GM18873 (cell line): ENCODE measurements around the gene BDH1.
"Not testable (repeated sequence)": the region's sequence is repeated elsewhere in the genome, so short reads cannot be mapped to it uniquely, and the experiment has no call there.

Experiments used
- ATAC-seq: cut with Tn5 transposase; IDR thresholded peaks from one replicate; pipeline ENCODE4 v1.9.1; 2021; ENCODE audit warnings: mild to moderate bottlenecking, moderate library complexity, moderate number of reproducible peaks; ENCODE audit not compliant: unreplicated experiment, low FRiP score

BDH1 gene

DNA sequence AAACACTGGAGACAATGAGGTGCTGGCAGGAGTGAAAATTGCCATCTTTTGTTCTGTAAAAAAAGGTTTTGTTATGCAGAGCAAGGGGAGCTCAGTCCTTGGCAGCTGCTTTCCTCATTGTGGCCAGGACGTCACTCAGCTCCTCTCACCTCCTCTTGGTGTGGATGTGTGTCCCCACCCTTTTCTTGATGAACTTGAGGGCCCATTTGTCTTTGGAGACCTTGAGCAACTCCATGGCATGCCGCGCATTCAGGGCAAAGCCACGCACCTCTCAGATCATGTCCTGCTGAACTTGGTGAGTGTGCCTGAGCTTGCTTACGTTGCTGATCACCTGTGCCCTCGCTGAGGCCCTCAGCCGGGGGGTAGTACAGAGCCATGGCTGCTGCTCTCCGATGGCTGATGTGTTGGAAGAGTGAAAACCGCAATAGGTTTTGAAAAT lies 24.5 kb upstream of the BDH1 start:
- no peak for ATAC-seq

DNA sequence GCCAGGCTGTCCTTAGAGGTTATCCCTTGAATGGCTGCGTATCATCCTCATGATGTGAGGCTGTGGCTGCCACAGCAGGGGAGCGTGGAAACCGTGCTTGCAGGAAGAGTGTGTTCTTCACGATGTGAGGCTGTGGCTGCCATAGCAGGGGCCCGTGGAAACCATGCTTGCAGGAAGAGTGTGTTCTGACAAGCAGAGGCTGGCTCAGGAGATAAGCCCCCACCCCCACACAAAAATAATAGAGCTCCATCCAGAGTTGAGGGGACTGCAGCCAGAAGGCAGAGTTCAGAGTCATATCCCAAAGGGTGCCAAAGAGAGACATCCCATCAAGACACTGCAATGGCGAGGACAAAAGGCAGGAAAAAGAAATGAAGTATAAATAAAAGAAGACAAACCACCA lies 22.6 kb upstream of the BDH1 start:
- no peak for ATAC-seq

DNA sequence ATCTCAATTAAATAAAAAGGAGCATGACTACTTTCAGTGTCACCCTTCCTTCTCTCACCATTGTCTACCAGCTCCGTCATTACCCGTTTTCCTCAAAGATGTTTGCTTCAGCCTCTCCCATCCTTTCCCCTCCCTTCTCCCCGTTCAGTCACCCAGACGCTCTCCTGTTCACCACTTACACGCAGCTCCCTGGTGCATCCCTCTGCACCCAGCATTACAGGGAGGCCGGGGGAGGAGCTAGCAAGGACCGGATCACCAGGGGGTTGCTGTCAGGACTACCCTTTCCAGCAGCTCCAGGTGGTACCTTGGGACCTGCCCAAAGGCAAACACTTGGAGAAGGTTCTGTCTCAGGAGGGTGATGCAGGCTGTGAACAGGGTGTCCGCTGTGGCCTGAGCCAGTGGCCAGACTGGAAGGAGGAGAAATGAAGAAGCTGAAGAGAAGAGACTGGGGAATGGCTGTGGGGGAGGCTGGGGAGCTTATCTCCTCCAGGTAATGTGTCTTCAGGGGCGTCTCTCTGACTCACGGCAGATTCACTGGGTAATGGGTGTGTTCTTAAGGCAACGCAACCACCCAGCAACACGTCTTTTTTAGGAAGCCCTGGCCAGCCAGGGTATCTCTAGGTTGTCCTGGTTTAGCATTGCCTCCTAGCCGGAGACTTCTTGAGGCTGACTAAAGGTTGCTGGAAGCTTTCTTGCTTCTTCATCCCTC lies 21.8 kb upstream of the BDH1 start:
- no peak for ATAC-seq

DNA sequence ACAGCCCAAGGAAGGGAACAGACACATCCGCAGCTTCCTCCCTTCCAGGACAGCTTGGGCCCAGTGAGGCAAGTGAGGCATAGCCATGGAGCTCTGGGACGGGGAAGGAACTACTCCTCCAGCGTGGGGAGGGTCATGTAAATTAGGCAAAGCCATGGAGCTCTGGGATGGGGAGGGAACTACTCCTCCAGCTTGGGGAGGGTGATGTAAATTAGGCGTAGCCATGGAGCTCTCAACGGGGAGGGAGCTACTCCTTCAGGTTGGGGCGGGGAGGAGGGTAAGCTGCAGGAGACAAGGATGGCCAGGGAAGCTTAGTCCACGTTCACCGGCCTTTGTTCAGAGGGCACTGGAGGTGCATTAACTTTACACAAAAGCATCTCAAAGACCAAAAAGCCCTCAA lies 21.1 kb upstream of the BDH1 start:
- ATAC-seq, result no peak

DNA sequence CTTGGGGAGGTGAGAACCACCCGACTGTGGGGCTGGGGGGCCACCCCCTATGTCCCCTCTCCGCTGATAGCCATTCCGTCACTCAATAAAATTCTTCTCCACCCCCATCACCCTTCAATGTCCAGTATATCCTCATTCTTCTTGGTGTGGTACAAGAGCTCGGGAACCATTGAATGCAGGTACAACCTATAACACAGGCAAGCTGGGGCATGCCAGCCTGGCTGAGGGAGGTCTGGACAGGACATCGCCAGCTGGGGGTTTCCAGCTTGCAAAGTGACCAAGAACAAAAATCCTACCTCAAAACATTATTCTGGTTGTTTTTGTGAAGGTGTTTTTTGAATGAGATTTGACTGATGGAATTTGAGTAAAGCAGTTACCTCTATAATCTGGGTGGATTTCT lies 19.6 kb upstream of the BDH1 start:
- no peak for ATAC-seq

DNA sequence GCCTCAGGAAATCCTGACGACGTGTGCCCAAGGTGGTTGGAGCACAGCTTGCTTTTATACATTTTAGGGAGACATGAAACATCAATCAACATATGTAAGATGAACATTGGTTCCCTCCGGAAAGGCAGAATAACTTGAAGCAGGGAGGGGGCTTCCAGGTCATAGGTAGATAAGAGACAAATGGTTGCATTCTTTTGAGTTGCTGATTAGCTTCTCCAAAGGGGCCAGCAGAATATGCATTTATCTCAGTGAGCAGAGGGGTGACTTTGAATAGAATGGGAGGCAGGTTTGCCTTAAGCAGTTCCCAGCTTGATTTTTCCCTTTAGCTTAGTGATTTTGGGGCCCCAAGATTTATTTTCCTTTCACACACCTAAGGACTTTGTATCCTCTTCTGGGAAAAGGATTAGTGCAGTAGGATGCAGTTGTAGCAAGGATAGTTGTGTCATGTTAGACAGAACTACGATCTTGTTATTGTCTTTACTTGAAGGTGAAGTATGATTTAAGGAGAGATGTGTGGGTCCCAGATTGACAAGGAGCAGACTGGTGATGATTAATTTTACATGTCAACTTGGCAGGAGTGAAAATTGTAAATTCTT lies 18.7 kb upstream of the BDH1 start:
- ATAC-seq, result not testable (repeated sequence)

DNA sequence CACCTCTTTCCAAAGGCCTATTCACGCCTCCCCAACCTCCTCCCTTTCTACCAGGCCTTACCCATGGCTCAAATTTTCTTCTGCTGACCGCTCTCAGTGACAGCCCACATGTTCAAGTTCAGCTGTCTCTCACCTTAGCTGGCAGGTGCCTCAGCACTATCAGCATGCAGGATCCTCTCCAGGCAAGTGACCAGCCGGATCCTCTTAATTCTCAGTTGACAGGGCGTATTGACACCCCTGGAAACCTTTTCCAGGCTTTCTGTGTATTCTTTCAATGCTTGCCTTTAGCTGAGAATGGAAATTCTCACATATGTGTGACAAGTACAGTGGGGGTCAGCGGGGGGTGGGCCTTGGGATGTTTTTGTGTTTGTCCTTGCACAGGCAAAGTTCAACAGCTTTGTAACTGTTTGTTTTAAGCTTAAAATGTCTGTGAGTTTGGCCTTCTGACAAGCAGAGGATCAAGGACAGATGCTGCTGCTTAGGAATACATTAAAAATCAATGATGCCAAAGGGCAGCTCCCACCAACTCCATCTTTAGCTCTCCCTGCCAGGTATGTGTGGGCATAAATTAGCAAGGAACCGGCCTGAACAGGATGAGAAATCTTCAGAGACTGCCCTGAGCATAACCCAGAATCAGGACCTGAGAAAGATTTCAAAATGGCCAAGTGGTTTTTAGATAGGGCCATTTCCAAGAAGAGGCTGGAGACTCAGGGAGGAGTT lies 17.4 kb upstream of the BDH1 start:
- ATAC-seq, result no peak

DNA sequence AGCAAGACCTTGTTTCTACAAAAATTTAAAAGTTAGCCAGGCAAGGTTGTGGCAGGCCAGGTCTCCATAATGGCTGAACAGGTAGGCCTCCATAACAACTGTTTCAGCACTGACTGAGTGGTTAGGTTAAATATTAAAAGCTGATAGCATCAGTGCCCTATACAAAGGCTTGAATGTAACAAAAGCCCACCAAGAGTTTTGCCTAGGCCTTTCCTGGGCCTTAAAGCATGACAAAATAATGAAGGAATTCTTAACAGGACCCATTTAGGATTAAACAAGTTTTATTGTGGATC lies 16.1 kb upstream of the BDH1 start:
- ATAC-seq, result not testable (repeated sequence)

DNA sequence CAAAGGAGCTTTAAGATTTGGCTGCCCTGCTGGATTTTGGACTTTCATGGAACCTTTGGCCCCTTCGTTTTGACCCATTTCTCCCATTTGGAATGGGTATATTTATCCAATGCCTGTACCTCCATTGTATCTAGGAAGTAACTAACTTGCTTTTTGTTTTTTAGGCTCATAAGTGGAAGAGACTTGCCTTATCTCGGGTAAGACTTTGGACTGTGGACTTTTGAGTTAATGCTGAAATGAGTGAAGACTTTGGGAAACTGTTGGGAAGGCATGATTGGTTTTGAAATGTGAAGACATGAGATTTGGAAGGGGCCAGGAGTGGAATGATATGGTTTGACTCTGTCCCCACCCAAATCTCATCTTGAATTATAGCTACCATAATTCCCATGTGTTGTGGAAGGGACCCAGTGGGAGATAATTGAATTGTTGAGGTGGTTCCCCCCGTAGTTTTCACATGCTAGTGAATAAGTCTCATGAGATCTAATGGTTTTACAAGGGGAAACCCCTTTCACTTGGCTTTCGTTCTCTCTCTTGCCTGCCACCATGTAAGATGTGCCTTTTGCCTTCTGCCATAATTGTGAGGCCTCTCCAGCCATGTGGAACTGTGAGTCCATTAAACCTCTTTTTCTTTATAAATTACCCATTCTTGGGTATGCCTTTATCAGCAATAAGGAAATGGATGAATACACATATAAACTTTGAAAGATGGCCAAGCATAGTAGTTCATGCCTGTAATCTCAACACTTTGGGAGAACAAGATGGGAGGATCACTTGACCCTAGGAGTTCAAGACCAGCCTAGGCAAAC lies 15.5 kb upstream of the BDH1 start:
- ATAC-seq, result not testable (repeated sequence)

DNA sequence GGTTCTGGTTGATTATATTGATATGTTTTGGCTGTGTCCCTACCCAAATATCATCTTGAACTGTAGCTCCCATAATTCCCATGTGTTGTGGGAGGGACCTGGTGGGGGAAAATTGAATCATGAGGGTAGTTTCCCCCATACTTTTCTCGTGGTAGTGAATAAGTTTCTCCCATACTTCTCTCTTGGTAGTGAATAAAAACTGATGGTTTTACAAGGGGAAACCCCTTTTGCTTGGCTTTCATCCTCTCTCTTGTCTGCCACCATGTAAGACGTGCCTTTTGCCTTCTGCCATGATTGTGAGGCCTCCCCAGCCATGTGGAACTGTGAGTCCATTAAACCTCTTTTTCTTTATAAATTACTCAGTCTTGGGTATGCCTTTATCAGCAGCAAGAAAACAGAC lies 13.7 kb upstream of the BDH1 start:
- ATAC-seq, result not testable (repeated sequence)

DNA sequence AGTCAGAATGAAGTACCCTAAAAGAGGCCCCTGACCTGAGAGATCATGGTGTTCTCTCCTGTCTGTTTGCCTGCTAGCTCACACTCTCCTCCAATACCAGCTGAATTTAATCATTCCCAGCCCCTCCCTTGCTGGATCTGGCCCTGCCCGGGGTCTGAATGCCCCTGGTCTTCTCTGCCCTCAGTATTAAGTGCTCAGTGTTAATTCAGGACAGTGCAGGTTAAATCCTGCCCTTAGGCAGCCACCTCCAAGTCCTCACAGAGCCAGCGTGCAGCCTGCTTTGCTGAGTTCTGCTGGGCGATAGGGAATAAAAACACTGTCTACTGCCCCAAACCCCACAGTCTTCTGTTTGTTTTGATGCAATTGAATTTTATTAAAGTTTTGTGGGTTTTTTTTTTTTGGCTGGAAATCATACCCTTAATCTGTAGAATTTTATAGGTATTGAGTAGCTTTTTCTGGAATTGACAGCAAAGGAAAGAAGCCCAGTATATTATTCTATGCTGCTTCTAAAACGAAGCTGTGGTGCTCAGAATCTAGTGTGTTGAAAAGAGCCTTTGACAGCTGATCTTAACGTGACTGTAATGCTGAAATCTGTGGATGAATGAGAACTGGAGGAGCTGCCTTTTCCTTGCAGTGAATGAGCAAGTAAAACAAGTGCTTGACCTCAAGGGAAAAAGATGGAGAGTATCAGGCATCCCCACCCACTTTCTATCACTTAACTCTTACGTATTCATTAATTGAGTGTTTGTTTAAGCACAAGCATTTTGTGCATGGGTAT lies 12.3 kb upstream of the BDH1 start:
- ATAC-seq, result no peak

DNA sequence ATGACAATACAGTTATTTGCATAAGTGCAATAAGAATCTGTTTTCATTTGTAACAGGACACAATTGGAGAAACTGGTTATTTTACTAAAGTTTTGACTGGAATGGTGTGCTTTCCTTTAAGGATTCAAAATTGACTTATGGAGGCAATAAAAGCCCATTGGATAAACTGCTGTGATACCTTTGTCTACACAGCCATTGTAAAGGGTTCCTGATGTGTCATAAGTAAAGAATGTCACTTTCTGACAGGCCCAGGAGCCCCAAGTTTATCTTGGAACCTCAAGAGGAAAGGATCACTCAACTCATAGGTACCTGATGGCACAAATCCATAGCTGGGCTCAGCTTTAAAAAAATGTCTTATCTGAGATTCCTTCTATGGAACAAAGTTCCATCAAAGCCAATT lies 10.4 kb upstream of the BDH1 start:
- not testable (repeated sequence) for ATAC-seq

DNA sequence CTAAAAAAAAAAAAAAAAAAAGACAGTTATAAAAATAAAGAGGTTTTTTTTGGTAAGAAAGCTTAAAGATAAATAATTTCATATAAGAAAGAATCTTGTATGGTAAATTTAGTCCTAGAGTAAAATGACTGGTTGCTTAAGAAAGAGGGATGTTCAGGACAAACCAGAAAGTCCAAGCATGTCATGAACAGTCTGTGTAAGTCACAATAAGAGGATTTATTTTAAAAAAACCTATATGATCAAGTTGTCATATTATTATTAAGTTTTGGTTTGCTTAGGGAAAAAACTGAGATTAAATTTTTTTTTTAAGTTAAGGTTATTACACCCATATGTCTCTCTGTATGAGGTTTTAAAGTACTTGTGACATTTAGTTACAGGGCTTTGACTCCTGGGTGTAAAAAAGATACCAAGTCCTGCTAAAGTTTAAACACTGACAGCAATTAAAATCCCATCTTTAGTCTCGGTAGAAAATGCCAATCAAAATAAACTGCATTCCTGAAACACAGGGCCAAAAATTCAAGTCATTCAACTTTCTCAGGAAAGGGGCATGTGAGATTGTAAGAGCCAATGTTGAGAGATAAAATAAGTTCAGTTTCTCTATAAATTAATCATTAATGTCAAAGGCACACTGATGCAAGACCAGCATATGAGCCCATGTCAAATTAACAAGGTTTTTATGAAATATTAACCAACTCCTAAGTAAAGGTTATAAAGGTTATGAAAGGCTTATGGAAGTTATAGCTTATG lies 8.5 kb upstream of the BDH1 start:
- no peak for ATAC-seq

DNA sequence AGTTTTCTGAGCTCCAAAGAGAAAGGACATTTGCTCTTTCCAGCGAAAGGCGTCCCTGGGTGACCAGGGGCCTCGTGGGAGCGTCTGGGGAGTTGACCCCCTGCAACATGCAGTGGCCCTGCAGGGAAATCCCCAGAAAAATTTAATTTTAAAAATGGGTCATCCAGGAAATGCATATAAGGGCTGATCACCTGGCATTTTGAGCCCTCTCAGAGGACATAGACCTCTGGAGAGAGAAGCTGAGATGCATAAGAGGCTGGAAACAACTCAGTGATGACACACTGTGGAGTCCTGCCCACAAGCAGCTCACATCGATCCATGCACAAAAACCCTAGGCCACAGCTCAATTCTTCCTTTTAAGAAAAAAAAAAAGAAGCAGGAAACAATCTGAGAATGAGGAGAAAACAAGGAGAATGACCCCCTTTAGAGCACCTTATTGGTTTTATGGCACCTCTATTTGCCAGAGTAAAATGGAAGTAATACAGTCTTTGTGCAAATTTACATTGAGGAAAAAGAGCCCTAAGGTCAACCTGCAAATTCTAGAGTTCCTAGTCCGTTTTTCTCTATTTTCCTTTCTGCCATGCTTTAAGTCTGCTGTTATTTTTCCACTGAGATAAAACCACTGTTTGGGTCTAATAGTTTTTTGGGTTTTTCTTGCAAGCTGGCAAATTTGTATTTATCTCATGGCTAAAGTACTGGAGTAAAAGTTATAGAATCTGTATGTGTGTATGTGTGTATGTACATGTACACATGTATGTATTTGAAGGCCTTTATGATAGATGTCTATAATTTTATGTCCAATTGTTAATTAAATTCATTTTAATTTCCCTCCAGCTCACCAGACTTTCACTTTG lies 6.9 kb upstream of the BDH1 start:
- no peak for ATAC-seq

DNA sequence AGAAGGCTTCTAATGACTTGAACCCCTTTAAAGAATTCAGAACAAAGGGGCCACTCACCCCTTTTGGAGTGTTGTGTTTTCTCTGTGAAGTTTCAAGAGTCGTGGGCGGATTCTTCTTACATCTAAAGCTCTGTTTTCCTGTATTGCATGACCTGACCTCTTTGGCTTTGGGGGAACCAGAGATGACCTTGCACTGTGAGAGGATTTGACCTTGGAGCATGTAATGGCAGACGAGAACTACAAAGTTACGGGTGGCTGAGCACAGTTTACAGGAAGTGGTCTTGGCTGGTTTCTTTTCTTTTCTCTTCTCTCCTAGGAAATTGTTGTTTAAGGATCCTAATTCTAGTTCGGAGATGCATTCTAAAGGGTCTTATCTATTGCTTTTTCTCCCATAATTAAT lies 6.2 kb upstream of the BDH1 start:
- no peak for ATAC-seq

DNA sequence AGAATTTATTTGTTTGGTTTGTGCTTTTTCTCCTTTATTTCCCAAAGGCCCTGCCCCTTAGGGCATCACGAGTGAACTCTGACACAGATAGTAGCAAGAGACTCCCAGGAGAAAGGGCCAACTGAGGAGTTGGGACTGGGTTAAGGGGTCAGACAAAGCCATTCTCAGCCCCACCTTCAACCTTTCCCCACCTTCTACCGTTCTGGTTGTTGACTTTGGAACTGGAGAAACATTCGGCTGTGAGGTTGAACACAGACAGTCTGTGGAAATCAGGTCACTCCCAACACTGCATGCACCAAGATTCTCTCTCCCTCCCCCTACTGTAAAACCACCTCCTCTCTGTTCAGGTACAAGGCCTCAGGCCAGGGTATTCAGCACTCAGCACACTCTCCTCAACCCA lies 3.9 kb upstream of the BDH1 start:
- no peak for ATAC-seq

DNA sequence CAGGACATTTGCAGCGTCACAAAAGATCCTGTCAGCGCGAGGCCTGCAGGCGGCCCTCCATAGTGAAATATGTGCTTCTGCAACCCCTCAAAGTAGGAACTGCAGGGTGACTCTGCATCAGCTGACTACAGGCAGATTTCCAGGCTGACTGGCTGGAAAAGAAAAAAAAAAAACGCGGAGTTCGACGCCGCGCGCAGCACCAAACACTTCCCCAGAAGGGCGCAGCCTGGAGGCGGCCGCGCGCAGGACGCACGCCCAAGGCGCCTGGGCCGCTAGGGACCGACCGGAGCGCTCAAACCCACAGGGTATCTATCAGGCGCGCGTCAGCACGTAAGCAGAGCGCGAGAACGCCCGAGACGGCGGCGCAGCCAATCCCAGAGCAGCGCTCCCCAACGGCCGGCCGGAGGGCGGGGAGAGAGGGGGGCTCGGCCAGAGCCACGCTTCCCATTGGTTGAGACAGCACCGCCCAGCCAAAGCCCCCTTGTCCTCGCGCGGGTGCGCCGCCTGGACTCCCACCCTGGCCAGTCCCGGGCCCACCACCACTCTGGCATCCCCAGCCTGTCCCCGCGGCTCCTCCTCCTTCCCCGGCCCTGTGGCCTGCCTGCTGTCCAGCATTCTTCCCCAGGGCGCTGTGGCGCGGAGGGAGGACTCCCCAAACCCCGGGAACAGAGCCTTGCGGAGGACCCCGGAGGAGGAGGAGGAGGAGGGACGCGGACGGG lies 1.0 kb downstream of the BDH1 start:
- ATAC-seq, result peak; percentile 93

DNA sequence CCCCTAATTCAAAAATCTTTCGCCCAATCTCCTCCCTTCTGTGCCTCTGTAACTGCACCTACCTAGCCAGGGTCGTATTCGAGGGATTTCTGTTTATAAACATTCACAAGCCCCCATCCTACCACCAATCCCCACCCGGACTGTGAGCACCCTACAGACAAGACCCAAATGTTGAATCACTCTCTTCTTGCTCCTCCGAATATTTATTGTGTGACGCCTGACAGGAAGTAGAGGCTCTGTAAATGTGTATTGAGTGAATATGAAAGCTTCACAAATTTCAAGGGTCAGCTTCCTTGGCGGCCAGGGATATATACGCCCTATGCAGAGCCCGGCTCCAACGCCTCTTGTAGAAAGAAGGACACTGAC lies 1.6 kb downstream of the BDH1 start:
- no peak for ATAC-seq
